GM19395 (cell line): ENCODE data around the gene CNTNAP5.

ENCODE experiments used
- ATAC-seq: cut with Tn5 transposase; IDR thresholded peaks from one replicate; pipeline ENCODE4 v1.9.1; 2021; ENCODE audit warnings: mild to moderate bottlenecking, moderate library complexity; ENCODE audit not compliant: unreplicated experiment

Gene CNTNAP5

DNA sequence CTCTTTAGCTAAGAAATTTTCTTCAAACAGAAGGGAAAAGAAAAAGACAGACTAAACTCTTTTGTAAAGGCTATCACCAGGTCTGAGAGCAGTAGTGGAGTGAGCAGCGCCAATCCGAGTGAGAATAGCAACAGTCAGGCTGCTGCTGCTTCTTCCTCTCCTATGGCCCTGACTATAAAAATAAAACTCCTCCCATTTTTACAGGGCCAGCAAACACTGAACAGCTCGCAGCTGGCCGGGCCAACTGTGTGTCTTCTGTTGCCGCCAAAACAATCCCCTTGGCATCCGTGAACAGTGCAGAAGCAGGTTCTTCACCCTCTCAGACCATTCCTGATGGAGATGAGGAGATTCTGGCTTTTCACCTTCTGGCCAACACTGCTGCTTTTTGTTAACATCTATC, 124.5 kb downstream of the CNTNAP5 start:
- ATAC-seq = no peak

DNA sequence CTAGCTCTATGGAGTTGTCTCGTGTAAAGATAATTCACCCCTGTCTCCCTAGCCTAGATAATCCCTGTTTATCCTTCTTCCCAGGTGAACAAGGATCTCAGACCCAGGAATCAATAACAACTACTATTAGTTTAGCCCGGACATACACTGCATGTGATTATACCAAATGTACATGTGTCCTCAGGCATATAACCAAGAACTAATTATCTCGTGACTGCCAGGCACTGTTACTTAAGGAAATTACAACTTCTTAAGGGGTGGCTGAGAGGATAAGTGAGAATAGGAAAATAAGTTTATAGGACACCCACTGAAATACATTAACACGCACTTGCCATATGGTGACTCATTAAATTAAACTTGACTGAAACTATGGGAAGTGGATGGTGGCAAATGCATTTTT, 126.6 kb downstream of the CNTNAP5 start:
- ATAC-seq = no peak

GRCh38 chr2:124153713-124154112, 128.6 kb downstream of the CNTNAP5 start:
- ATAC-seq = no peak

DNA sequence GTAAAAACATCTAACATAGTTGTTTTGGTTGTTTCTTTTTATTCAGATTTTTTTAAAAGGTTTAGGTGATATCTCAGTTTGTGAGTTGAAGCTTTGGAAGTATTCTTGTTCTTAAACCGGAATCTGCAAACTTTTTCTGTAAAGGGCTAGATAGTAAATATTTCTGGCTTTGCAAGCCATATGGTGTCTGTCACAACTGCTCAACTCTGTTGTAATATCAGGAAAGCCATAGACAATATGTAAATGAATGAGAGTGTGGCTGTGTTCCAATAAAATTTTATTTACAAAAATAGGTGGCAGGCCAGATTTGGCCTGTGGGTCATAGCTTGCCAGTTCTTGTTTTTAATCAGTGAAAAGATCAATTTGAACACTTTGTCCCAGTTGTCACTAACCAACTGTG, 134.1 kb downstream of the CNTNAP5 start:
- no peak for ATAC-seq

- no peak for ATAC-seq
These were observed 136.5 kb downstream of the CNTNAP5 start for GRCh38 chr2:124161542-124161941.

DNA sequence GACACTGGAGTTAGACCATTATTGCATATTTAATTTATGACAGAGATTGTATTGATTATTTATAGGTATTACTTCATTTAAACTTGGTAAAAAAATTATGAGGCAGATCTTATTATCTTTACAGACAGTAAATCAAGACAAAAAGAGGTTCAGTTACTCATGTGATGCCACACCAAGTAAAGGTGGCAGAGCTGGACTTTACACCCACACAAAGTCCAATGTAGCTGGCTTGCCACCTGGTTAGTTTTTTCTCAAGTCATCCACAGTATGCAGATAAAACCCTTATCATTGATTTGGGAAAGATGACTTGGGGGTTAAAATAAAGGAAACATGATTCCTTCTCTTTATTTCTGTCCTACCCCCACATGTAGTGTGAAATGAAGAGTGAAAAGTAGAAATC, 137.2 kb downstream of the CNTNAP5 start:
- ATAC-seq = no peak

DNA sequence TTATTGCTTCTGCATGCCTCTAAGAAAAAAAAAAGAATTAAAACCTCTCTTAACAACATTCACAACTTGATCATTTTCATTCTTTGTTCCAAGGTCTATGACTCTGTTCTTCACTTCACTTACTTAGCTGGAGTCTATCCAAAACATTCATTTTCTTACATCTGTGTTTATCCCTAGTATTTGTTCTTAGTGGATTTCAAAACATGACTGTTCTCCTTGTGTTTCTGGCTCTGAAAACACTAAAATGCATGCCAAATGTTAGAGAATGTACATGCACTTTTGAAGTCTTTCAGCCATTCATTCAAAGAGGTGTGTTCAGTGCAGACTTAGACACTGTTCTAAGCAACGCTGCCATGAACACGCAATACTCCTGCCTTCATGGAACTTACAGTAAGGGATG, 138.8 kb downstream of the CNTNAP5 start:
- ATAC-seq = no peak

DNA sequence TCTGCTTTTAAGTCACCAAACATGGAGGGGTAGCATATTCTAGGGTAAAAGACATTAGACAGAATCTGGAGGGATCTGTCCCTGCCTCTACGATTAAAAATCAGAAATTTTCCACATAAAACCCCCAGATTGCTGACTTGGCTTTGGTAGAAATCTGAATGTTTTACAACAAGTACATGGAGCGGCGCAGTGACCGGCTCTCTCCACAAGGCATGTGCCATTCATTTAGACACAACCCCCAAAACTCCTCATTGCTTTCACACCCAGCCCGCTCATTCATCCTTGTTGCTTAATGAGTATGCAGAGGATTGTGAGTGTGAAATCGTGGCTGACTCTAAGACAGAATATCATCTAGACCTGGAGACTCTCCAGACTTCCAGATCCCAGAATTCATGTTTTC, 140.6 kb downstream of the CNTNAP5 start:
- no peak for ATAC-seq

DNA sequence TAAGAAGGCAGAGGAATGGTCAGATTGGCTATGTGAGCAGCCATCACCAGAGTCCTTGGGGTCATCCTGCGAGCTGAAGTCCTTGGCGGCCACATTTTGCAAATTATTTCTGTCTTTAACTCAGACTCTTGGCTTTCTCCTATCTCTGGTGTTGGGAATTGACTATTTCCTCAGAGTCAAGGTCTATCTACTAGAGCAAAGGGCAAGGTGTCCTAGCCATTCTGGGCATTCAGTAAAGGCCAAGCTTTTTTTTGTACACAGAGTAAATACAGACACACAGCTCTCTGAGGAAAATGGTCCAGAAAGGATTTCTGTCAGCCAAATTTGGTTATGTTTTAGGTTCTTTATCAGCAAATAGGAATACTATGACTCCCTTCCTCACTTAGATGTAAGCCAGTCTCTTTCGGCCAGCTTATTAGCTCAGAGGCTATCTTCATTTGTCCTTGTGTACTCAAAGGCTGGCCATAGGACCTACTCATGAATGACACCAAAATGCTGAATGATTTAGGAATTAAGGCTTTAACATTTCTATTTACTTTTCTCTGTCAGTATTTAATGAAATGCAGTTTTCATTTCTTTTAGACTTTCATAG, 146.5 kb downstream of the CNTNAP5 start:
- no peak for ATAC-seq

DNA sequence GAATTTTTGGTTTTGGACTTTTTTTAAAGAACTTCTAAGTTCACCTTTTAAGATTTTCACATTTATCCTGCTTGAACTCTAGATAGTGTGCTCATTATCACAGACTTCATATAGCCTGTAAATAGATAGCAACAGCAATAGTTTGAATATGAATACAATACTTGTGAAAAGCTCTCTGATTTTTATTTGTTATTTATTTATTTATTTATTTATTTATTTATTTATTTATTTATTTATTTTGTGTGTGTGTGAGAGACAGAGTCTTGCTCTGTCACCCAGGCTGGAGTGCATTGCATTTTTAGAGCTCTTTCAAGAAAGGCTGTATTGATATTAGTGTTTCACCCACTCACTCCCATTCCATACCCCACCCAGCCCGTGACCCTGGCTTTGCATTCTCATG, 153.6 kb downstream of the CNTNAP5 start:
- no peak for ATAC-seq

DNA sequence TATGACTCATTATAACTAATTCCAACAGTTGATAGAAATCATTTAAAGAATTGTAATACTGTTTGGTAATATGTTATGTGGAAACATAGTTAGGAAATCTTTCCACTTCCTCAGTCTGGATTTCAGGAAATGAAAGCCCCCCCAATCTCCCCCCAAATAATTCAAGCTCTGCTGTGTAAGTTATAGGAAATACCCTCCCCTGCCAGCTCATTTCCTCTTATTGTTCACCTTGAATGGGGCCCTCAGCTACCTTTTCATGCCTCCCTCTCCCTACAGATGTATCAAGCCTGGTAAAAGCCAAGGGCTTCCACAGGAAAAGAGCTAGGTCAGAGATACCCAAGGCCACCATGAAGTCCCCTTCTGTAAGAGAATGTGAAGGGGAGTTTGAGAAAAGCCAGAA, 155.5 kb downstream of the CNTNAP5 start:
- ATAC-seq = no peak

GRCh38 chr2:124186801-124187200, 161.7 kb downstream of the CNTNAP5 start:
- no peak for ATAC-seq

DNA sequence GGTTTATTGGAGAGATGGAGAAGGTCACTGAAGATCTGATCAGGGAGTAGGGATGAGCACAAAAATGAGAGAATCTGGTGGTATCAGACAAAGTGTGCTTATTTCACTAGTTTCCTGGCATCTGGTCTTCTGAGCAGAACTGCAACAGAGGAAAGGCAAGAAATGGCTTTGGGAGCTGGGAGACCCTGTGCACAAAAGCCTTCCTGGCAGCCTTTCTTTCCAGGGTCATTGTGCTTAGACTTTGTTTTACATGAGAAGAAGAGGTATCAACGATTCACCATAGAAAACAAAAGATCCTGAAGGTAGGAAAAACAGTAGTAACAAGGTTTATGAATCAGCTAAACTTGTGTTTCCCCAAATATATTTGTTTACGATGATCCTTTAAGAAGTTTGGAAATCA, 162.9 kb downstream of the CNTNAP5 start:
- no peak for ATAC-seq

DNA sequence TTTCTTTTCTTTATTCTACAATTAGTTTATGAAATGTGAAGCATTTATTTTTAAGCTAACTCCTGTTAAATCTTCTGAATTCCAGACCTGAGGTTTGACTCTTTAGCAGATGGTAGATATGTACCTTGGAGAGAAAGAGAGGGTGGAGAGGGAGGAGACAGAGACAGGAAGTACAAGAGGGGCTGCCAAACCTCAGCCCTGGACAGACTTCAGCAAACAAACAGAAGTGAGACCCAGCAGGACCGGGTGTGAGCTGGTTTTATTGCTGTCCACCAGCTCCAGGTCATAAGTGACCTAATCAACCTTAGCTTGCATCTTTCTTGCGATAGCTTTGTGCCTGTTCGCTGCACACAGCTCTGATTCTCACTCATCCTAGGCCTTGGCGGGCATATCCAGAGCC, 168.6 kb downstream of the CNTNAP5 start:
- ATAC-seq = no peak

DNA sequence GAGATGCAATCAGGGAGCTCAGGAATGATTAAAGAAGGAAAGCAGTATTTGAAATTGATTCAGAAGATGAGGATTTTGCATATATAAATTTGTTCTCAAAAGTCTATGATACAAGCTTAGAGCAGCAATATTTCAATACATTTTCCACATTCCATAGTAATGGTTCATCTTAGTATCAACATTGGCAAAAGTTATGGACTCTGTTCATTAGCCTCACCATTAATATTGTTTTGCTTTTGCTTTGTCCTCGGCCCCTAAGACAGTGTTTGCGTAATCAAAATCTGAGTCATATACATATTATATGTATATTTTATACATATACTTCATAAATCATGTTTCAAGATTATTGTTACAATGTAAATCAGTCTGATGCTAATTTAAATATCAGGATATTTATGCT, 176.6 kb downstream of the CNTNAP5 start:
- no peak for ATAC-seq

- no peak for ATAC-seq
These were observed 184.4 kb downstream of the CNTNAP5 start for GRCh38 chr2:124209441-124209840.

- ATAC-seq = no peak
These were observed 186.4 kb downstream of the CNTNAP5 start for GRCh38 chr2:124211461-124211860.

- no peak for ATAC-seq
These were observed 189.0 kb downstream of the CNTNAP5 start for GRCh38 chr2:124213977-124214587.

DNA sequence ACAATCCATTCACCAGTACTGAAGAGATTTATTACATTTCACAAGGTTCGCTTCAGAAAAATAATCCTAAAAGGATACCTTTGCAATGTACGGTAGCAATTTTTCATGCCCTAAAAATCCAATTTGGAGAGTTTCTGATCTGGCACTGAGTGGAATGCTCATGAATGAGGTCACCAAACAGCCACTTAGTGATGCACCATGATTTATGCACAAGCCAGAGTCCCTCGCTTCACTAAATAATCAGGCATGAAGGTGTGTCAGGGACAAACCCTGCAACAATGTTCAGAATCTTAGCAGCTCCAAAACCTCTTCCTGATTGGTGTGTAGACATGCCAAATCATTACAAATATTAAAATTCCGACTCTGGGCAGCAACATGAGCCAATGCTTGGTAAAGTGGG, 221.1 kb downstream of the CNTNAP5 start:
- no peak for ATAC-seq

DNA sequence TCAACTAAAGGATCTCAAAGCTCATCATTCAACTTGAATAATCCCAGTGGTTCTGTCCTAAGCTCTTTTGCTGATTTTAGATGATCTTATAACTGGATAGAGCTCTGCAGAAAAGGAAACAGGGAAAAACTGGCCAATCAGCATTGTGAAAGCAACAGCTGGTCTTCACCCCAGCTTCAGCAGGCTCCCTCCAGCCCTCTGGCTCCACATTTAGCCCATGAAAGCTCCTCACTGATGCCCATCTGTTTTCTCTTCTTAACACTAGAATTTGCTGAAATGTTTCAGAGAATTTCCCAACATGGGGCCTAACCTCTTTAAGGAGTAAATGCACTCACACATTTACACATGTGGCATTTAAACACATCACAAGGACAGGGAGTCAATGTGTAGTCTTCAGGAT, 223.3 kb downstream of the CNTNAP5 start:
- ATAC-seq = no peak

DNA sequence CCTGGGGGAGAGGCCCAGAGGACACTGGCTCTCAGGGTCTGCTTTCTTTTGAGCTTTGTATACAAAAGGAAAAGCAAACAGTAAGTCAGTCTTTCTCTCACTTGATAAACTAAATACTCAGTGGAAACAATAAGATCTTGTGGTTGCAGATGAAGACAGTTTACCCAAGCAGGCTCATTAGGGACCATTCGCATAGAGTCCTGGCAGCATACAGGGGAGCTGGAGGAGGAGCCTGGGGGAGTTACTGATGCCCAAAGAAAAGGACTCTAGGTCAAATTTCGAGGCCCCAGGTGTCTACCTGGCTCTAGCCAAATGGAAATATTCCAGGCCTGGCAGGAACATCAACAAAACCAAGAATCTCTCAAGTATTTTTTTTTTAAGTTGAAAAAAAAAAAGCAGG, 225.3 kb downstream of the CNTNAP5 start:
- no peak for ATAC-seq

GRCh38 chr2:124254621-124255020, 229.5 kb downstream of the CNTNAP5 start:
- no peak for ATAC-seq

DNA sequence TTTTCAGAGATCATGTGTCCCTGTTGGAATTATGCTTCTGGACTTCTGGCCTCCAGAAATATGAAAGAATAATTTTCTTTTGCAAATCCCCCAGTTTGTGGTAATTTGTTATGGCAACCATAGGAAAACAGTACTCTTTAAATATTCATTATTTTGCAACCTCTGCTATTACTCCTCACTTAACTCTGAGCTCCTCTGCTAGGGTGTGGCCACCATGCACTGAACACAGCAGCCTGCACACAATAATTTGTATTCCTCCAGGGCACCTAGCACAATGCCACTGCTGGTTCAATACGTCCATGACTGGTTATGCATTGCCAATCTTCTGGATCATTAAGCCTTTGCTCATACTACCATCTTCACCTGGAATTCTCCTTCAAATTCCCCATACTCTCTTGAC, 232.0 kb downstream of the CNTNAP5 start:
- ATAC-seq = no peak
